Endothelial cell of hepatic sinusoid (primary cell): ENCODE results near the gene CDH13.

Source experiments
- in situ Hi-C: cut with HindIII; loops from 2 replicates; pipeline ENCODE4 v1.10.0; 2017; ENCODE audit warnings: low sequenced_read_pairs

The CDH13 gene

DNA sequence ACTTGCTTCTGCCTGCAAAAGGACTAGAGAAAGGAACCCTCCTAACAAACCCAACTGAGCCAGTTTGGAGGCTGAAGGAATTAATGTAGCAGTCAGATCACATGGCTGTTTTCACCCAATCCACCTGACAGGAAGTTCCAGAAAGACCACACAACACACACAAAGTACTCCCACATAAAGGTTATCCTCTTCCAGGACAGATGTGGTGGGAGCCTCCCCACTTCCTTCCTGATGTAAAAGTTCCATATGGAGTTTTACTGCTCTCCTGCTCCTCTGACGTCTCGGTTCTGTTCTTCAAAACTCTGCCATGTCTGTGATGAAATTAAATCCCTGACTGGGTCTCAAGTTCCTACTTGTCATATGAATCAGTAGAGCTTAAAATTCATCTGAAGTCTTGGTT, 684.0 kb downstream of the CDH13 start:
- in situ Hi-C loops: no loop called here

DNA sequence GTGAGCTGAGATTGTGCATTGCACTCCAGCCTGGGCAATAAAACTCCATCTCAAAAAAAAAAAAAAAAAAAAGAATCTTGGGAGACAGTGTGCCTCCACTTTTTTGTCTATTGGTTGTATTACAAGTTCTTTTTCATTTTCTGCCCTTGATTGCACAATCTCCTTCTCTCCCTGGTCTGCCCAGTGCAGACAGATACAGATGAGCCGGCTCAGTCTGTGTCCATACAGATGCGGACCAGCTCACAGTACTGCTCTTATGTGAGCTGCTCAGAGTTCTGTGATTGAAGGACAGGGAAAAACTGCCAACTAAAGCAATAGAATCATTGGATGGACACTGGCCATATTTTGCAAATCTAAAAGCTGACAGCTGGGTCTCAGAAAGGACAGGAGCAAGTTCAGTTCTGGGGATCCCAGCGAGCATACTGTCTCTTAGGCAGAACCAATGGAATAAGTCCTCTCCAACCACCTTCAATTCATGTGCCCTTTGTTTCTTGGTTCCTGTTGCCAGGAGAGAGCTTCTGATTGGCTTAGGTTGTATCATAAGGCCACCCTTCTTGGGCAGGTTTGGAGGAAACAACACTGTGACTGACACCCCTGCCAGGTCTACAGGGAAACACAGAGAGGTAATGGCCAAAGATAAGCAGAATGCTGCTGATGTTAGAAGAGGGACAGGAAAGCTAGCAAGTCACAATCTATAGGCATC, 685.4 kb downstream of the CDH13 start:
- in situ Hi-C loops: no loop called here

DNA sequence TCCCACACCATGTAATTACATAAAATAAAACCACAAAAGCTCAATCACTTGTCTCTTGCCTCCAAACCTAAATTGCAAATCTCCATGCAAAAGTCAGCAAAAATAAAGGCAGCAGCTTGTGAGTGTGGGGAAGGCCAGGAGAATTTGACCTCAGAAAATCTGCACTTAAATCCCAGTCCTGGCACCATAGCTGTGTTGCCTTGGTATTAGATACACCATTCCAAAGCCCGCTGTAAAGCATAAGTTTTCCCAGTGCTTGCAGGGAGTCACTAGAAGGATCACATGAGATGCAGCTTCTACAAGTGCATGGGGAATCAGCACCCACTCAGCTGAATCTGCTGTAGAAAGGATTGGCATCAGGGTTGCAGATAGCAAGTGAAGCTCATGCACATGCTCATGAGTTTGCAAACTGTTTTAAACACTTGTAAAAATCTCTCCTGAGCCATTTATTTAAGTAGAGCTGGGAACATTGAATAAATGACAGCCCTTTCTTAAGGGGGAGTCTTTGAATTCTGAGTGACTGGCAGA, 686.0 kb downstream of the CDH13 start:
- in situ Hi-C loops: no loop called here

DNA sequence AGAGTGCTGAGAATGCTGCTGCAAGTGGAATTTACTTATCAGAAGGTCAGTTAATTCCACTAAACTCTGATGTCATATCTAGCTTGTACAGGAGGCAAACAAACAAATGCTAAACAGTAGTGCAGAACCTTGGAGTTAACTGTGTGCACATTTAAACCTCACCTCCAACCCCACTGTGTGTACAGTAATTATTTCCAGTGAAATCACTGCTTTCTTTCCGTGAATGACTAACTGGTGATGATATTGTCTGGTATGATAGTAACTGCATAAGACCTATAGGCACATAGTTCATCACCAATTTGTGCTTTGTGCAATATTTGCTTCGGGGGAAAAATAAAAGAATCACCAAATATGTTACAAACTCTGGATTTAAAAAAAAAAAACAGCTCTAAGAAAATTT, 688.5 kb downstream of the CDH13 start:
- in situ Hi-C loops: no loop called here

DNA sequence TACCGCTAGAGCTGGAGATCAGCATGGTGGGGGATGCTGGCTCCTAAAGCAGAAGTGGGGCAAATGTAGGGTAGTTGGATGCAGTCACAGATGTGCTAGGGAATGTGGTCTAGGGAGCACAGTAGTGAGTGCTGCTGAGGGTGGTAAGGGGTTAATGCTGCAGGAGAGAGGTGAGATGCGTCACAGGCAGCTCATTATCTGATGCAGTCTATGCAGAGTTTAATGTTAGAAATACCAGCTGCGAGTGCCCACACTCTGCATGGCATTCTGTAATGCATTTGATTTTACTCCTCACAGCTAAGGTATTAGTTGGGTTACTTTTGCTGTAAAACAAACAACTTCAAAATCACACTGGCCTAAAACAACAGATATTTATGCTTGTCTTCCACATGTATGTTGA, 689.7 kb downstream of the CDH13 start:
- in situ Hi-C loops: no loop called here

DNA sequence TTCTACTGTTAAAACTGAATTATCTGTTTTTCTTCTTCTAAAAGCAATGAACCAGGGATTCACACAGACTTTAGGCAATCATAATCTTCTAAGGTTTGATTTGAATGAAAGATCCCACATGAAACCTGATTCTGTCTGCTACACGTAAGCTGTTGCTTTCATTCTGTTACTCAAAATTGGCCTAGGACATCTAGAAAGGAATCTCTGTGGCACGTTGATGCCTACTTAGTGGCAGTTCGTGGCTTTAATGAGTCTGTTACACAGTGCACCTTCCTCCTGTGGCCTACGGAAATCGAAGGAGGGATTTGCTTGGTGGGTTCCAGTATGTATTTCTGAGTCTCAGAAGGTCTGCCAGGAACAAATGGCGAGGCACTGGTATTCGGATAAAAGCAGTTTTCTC, 691.6 kb downstream of the CDH13 start:
- in situ Hi-C loops: no loop called here

DNA sequence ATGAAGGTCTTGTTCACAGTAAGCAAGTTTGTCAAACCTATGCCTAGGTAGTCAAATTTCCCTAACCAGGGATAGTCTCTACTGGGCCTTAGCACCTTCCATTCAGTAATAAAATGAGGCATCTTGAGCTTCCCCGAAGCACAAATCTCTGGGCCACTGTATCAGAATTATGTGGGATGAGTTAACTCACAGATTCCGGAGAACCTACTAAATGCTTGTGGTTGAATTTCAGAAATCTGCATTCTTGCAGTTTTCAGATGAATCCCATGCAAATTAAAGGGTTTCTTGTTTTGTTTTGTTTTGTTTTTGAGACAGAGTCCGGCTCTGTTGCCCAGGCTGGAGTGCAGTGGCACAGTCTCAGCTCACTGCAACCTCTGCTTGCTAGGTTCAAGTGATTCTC, 702.2 kb downstream of the CDH13 start:
- in situ Hi-C loops: no loop called here

DNA sequence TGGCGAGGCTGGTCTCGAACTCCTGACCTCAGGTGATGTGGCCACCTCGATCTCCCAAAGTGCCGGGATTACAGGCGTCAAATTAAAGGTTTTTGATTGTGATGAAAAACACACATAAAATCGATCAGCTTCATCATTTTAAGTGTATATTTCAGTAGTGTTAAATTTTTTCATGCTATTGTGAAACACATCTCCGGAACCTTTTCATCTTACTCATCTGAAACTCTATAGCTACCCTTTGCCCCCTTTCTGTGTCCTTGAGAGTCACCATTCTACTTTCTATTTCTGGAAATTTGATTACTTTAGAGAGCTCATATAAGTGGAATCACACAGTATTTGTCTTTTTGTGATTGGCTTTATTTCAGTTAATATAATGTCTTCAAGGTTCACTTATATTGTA, 702.7 kb downstream of the CDH13 start:
- in situ Hi-C loops: no loop called here

DNA sequence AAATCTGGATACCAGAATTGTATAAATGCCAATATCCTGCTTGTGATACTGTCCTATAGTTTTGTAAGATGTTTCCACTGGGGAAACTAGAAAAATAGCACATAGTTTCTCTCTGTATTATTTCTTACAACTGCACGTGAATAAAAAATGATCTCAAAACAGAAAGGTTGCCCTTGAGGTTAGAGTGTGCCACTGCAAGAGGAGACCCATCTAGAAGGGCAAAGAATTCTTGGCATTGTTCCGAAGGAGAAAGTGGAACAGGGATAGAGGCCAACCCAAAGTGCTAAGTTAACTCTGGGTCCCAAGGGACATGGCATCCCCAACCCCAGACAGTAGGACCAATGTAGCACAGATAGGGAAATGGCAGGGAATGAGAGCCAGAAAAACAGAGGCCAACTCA, 703.5 kb downstream of the CDH13 start:
- in situ Hi-C loops: no loop called here

DNA sequence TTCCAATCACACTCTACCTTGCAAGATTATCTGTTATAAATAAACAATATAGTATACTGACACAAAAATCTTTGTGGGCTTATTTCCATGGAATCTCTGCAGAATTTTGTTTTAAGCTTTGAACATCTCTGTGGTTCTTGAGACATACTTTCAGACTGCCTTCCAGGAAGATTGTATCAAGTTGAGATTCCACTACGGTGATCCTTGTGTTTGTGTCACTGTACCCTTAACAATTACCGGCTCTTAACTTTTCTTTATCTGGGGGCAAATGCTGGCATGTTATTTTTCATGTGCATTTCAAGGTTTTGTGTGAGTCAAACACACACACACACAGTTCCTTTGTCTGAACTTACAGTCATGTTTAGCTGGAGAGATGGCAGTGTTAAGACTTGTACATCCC, 708.3 kb downstream of the CDH13 start:
- in situ Hi-C loops: no loop called here

DNA sequence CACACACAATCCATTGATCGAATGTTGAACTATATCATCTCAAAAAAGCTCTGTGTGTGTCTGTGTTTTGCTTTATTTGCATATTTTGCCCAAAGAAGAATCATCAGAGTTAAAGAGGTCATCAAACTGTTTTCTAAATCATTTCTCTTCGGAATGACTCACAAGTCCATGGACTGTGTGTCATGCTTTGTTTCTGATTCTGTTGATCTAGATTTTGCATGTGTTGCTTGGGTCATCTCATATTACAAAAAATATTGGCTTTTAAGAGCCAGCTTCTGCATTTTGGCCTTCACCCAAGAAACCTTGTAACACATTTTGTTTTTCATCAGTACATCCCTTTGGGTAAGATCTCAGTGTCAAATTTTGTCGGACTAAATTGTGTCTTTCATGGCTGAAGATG, 709.8 kb downstream of the CDH13 start:
- in situ Hi-C loops: no loop called here

DNA sequence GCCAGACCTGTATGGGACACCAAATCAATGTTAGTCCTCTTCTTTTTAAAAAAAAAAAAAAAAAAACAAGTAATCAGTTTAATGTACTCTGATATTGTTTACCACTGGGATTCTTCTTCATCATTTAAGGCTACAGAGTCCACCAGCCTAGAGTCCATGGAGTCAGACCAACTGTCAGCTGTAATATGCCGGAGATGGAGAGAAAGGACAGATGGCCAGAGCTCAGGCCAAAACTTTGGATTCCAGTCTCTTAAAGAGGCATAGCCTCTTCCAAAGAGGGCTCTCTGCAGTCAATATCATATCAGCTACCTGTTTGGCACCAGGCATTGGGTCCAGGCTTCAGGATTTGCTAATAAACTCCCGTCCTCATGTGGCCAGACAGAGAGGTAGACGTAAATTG, 711.4 kb downstream of the CDH13 start:
- in situ Hi-C loops: no loop called here

DNA sequence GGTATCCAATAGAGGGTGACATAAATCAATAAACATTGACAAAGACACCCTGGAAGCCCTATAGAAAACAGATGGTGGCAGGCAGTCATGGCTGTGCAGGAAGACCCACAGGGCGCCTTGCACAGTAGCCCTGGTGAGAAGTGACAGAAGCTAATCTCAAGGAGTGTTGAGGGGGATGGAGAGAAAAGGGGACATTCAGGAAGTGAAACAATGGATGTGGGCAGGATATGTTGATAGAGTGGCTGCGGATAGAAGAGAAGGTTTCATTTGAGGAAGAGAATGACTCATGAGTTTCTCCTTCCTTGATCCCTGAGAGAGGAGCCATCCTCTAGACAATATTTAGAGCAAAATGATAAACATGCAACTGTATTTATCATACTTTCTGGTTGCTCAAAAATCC, 712.2 kb downstream of the CDH13 start:
- in situ Hi-C loops: no loop called here

DNA sequence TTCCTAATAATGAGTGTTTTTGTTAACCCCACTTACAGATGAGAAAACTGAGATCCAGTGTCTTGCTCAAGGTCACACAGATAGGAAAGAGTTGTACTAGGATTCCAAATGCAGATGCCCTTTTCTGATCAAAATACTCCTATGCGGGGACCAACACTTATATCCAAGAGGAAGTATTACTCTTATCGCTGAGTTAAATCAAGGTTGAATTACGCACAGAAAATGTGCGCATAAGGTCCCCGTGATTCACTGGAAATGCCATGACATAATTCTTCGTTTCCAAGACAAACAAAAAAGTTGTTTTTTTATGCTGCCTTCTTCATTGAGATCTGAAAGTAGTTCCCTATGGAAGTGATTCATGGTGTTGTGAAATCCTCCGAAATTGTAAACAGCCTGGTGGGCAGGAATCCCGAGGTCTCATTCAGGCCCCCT, 717.2 kb downstream of the CDH13 start:
- in situ Hi-C loops: no loop called here

DNA sequence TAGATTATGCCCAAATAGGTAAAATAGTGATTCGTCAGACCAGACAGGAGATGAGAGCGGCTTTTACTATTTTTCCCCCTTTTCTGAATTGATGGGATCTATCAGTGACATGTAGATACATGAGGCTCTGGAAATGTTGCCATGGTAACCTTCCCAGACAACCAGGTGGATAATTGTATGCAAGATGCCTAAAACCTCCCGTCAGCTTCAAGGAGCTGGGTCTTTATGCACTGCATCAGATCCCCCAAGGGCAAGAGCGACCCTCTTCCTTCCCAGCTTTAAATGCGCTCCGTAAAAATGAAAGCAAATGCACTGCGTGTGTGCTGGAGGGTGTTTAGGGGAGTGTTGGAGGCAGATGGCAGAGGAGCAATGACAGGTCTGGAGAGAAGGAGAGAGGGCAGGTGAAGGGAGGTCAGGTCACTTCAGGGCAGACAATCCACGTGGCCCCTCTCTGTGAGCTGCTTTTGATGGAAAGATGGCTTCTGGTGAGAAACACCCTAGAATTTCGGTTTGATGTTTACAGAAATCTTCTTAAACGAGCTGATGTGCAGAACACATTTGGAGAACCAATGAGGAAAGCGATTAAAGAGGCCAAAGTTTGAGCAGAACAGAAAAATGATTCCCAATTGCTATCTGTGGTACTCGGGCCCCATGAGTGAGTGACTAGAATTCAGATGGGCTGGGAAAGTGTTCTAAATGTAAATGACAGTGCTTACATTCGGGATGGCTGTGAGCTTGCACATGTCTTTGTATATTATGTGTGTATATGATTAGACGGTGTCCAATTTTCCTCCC, 719.3 kb downstream of the CDH13 start:
- in situ Hi-C loops: no loop called here

DNA sequence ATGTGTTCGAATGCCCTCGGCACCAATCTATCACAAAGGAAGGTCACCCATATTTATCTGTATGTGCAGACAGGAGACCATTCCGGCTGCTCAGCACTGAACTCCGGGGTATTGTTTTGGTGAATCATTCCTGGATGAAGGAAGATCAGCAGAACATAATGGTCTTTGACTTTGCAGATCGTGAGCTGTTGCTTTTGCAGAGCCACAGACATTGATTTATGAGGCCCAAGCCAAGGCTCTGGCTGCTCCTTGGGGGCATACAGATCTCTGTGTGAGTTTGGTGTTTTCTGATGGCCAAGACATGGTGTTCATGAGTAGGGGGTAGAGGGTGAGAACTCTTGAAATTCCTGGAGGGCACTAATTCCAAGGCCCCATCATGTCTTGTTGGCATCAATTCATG, 722.2 kb downstream of the CDH13 start:
- in situ Hi-C loops: no loop called here

DNA sequence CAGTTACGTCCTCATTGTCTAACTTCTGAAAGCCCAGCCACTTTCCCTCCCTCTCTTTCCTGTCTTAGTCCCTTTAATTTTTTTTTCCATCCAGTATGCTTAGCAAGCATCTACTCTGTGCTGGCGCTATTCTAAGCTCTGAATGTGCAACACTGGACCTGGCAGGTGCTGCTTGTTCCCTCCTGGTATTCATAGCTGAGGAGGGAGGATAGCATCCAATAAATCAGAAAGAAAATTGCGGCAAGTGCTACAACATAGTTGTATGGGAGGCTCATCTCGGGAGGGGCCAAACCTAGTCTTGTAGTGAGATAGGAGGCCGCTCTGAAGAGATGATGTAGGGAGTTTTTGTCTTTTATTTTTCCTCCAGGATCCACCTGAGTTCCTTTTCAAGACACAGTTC, 723.7 kb downstream of the CDH13 start:
- in situ Hi-C loops: no loop called here

DNA sequence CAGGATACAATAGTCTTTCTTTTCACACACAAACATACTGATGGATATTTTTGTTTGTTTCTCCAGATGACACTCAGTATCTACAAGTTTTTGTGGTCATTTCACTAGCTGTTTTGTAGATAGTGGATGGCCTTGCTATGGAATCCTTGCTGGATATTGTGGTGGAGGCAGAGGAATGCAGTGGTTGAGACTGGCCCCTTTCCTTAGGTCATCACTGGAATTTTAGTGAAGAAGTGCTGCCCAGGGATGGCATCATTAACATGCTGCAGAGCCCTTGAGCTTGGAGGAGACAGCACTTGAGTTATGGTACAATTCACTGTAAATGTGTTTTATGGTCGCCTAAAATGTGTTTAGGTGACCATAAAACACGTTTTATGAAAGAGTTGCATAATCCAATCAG, 725.1 kb downstream of the CDH13 start:
- in situ Hi-C loops: no loop called here

DNA sequence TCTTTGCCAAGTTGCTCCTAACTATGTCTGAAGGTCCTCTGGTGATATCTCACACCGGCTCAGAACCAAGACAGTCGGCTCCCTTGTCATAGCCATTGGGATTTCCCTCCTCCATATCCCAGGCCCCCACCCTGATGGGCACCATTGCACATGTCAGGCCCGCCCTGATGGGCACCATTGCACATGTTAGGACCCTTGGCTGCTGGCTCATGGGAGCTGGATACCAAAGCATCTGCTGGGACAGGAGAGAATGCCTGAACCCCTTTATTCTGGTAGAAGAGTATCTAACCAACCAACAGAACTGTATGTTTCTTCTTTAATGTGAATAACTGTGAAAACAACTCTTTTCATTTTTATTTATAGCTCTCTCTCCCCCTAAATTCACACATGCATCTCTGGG, 726.5 kb downstream of the CDH13 start:
- in situ Hi-C loops: no loop called here

DNA sequence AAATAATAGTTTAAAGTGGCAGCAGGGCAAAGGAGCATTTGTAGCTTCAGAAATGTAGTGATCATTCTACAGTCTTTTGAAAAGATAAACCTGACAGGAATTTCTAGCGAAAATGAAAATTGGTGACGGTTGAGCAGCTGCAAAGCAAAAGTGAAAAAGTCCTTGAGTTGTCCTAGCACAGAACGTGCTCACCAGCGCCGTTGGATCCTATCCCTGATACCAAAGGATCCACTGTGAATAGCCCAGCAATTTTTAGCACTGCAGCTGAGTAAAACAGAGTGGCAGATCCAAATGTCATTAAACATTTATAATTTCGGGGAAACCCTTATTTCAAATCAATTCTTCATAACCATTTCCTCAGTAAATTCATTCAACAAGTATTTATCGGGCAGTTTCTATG, 727.2 kb downstream of the CDH13 start:
- in situ Hi-C loops: no loop called here

DNA sequence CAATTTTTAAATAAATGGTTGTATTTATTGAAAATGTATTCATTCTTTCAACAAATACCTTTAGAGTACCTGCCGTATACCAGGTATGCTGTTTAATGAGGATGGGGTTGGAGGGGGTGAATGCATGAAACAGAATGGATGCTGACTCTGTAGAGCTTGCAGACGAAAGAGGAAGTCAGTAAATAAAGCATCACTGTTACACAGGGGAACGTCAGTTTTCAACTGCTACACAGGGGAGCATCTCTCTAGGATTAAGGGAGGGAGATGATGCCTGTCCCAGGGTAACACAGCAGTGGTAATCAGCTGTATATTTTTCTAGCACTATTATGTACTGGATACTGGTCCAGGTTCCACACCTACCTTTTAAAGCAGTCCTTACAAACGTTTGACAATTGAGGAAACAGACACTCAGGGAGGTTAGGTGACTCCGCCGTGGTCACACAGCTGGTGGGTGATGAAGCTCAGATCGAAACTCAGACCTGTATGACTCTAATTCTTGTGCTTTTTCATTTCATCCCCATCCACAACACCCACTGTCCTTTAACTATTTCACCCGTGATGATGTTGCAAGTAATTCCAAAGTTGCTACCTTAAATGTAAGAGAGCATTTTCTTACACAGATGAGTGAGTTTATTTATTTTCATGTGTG, 728.9 kb downstream of the CDH13 start:
- in situ Hi-C loops: no loop called here

DNA sequence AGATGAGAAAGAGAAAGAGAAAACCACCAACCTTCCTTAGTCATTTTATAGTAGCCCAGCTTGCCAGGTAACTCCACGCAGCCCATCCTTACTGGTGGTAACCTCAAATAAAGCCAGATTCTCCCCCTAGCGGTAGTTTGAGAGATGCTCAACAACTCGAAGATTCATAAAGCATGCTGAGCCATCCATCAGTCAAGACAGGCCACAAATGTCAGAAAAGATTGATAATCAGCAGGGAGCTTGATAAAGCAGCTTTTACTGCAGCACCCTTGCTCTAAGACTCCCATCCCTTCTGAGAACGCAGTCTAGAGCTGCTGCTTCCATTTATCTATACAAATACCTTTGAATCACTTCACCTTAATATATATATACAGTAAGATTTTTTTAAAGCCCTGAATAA, 729.5 kb downstream of the CDH13 start:
- in situ Hi-C loops: no loop called here
